NCI-H748 (cell line): ENCODE data around the gene SLC19A1.

ENCODE experiments used
- DNase-seq: peaks from one replicate; lab custom pipeline; 2025; ENCODE audit not compliant: unreplicated experiment; lab: John Stamatoyannopoulos, UW

SLC19A1 gene

GRCh38 chr21:45545691-45546531, 3.7 kb upstream of the SLC19A1 start:
- no peak for DNase-seq

- DNase-seq, result no peak
Observed at GRCh38 chr21:45545236-45545570, 3.0 kb upstream of the SLC19A1 start.

- no peak for DNase-seq
Observed at GRCh38 chr21:45544449-45545235, 2.4 kb upstream of the SLC19A1 start.

- DNase-seq, result no peak
Observed at GRCh38 chr21:45543710-45544448, 1.6 kb upstream of the SLC19A1 start.

- DNase-seq, result no peak
Observed at GRCh38 chr21:45543371-45543709, 1.1 kb upstream of the SLC19A1 start.

- DNase-seq, result no peak
Observed at GRCh38 chr21:45542667-45543370, 579 bp upstream of the SLC19A1 start.

- DNase-seq, result peak; percentile 61
Observed at GRCh38 chr21:45541221-45542039, 810 bp downstream of the SLC19A1 start.

- no peak for DNase-seq
Observed at GRCh38 chr21:45540601-45540970, 1.7 kb downstream of the SLC19A1 start.

- no peak for DNase-seq
Observed at GRCh38 chr21:45539796-45540600, 2.2 kb downstream of the SLC19A1 start.

- no peak for DNase-seq
Observed at GRCh38 chr21:45539046-45539795, 3.0 kb downstream of the SLC19A1 start.

- DNase-seq, result no peak
Observed at GRCh38 chr21:45538381-45539045, 3.7 kb downstream of the SLC19A1 start.

GRCh38 chr21:45537746-45538291, 4.4 kb downstream of the SLC19A1 start:
- DNase-seq, result no peak

- DNase-seq, result no peak
Observed at GRCh38 chr21:45537111-45537745, 5.0 kb downstream of the SLC19A1 start.

- DNase-seq, result no peak
Observed at GRCh38 chr21:45536301-45537081, 5.7 kb downstream of the SLC19A1 start.

GRCh38 chr21:45535341-45536081, 6.7 kb downstream of the SLC19A1 start:
- no peak for DNase-seq
